ENCODE data around the gene TCF23.
"Not testable (repeated sequence)": the region's sequence is repeated elsewhere in the genome, so short reads cannot be mapped to it uniquely, and the experiment has no call there.

DNA sequence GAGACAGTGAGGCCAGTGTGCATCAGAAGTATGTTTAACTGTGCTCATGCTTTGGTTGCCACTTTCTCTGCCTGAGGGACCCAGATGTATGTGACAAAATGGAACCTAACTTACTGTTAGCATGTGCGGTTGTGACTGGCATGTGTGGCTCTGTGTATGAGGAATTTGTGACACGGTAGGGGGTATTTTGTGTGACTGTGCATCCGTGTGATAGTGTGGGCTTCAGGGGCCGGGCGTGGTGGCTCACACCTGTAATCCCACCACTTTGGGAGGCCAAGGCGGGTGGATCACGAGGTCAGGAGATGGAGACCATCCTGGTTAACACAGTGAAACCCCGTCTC is 29.5 kb upstream of the TCF23 start:
- TF ChIP-seq, protein P1, sequence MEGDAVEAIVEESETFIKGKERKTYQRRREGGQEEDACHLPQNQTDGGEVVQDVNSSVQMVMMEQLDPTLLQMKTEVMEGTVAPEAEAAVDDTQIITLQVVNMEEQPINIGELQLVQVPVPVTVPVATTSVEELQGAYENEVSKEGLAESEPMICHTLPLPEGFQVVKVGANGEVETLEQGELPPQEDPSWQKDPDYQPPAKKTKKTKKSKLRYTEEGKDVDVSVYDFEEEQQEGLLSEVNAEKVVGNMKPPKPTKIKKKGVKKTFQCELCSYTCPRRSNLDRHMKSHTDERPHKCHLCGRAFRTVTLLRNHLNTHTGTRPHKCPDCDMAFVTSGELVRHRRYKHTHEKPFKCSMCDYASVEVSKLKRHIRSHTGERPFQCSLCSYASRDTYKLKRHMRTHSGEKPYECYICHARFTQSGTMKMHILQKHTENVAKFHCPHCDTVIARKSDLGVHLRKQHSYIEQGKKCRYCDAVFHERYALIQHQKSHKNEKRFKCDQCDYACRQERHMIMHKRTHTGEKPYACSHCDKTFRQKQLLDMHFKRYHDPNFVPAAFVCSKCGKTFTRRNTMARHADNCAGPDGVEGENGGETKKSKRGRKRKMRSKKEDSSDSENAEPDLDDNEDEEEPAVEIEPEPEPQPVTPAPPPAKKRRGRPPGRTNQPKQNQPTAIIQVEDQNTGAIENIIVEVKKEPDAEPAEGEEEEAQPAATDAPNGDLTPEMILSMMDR (conservative IDR thresholded peaks at IDR 0.05; ENCODE audit: low read length) = not testable (repeated sequence)
- not testable (repeated sequence) for TF ChIP-seq EZH2phosphoT487 (IDR thresholded peaks at IDR 0.05; ENCODE audit: borderline replicate concordance)

Data from Loucy (cell line).